HepG2 (cell line): ENCODE results near the gene NSD1. TPM values are rescaled to one million over a fixed set of nuclear protein-coding genes. Genes with fewer than 3 reads are reported as not detected.

Source experiments
- ARHGAP35 ChIP-seq: sonication (generic); formaldehyde crosslinking; IDR thresholded peaks from 2 replicates; pipeline ENCODE4 v1.9.0; 2022; ENCODE audit warnings: mild to moderate bottlenecking, inconsistent platforms, moderate library complexity, missing genetic modification reagents, borderline replicate concordance
- E2F1 ChIP-seq: sonication (generic); formaldehyde crosslinking; IDR thresholded peaks from 2 replicates; pipeline ENCODE4 v1.5.0; 2020; ENCODE audit warnings: missing genetic modification reagents
- HOXA3 ChIP-seq: sonication (generic); formaldehyde crosslinking; IDR thresholded peaks from 2 replicates; pipeline ENCODE4 v1.5.0; 2020; ENCODE audit warnings: missing genetic modification reagents
- KDM1A ChIP-seq: IDR thresholded peaks from 2 replicates; pipeline ENCODE4 v1.6.1; 2016; ENCODE audit warnings: missing compliant biosample characterization
- RAD21 ChIP-seq: fragments of 450-650 bp; formaldehyde crosslinking; IDR thresholded peaks from 2 replicates; pipeline ENCODE4 v1.5.0; 2020; ENCODE audit warnings: mild to moderate bottlenecking
- ZNF557 ChIP-seq: sonication (generic); formaldehyde crosslinking; IDR thresholded peaks from 2 replicates; pipeline ENCODE4 v1.4.0; 2020; ENCODE audit warnings: missing genetic modification reagents
- polyA plus RNA-seq, 8 experiments: library from polyadenylated mRNA; depleted of rRNA in 3 of 8; stranded (reverse) in 7 of 8; unstranded in 1 of 8; fragments of >200 nt; fragmentation: Illumina TruSeq in 4 of 8; extraction: Trizol in 4 of 8; gene quantifications; 2 replicates each; pipeline versions ENCODE4 v1.2.1 to v1.2.3, GENCODE V29; 2011 to 2016; ENCODE audit warnings: low read depth in 4 of 8, missing spikeins in 1 of 8, mixed read lengths in 1 of 8; ENCODE audit not compliant: insufficient read depth in 1 of 8
- total RNA-seq, 5 experiments: library from RNA; depleted of rRNA; stranded (reverse); fragments of >200 nt; fragmentation: Illumina TruSeq; extraction: Trizol; gene quantifications; 2 replicates each; pipeline ENCODE4 v1.2.3, GENCODE V29; 2016; ENCODE audit warnings: low read depth in 1 of 5
- TF ChIP-seq, protein P1 (sequence below): sonication (generic); formaldehyde crosslinking; IDR thresholded peaks from 2 replicates; pipeline ENCODE4 v1.4.0; 2020; ENCODE audit warnings: missing genetic modification reagents
- TF ChIP-seq, protein P2 (sequence below): sonication (generic); formaldehyde crosslinking; IDR thresholded peaks from 2 replicates; pipeline ENCODE4 v1.5.0; 2020; ENCODE audit warnings: mild to moderate bottlenecking, missing genetic modification reagents, borderline replicate concordance
- TF ChIP-seq, protein P3 (sequence below): IDR thresholded peaks from 2 replicates; pipeline ENCODE4 v1.6.1; 2016; ENCODE audit warnings: mild to moderate bottlenecking
- TF ChIP-seq, protein P4 (sequence below): sonication (generic); formaldehyde crosslinking; IDR thresholded peaks from 2 replicates; pipeline ENCODE4 v1.5.1; 2020; ENCODE audit warnings: mild to moderate bottlenecking, missing genetic modification reagents, borderline replicate concordance

The NSD1 gene
- total and polyA plus RNA-seq, 2 of the 13 experiments (the other 11 are each of a cell fraction or from before 2014, with no cell fraction given): 0.01 to 0.09 TPM

- TF ChIP-seq, protein P1, sequence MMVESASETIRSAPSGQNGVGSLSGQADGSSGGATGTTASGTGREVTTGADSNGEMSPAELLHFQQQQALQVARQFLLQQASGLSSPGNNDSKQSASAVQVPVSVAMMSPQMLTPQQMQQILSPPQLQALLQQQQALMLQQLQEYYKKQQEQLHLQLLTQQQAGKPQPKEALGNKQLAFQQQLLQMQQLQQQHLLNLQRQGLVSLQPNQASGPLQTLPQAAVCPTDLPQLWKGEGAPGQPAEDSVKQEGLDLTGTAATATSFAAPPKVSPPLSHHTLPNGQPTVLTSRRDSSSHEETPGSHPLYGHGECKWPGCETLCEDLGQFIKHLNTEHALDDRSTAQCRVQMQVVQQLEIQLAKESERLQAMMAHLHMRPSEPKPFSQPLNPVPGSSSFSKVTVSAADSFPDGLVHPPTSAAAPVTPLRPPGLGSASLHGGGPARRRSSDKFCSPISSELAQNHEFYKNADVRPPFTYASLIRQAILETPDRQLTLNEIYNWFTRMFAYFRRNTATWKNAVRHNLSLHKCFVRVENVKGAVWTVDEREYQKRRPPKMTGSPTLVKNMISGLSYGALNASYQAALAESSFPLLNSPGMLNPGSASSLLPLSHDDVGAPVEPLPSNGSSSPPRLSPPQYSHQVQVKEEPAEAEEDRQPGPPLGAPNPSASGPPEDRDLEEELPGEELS (CRISPR knock-in tag): 0 out of 2 replicates have a peak, but pooled peaks have one; percentile 15
- peak; percentile 96 for TF ChIP-seq HOXA3 (CRISPR knock-in tag)
- 0 out of 2 replicates have a peak, but pooled peaks have one; percentile 17 for TF ChIP-seq RAD21 (CRISPR knock-in tag)
- TF ChIP-seq KDM1A (CRISPR knock-in tag): 0 out of 2 replicates have a peak, but pooled peaks have one; percentile 11
- TF ChIP-seq, protein P2, sequence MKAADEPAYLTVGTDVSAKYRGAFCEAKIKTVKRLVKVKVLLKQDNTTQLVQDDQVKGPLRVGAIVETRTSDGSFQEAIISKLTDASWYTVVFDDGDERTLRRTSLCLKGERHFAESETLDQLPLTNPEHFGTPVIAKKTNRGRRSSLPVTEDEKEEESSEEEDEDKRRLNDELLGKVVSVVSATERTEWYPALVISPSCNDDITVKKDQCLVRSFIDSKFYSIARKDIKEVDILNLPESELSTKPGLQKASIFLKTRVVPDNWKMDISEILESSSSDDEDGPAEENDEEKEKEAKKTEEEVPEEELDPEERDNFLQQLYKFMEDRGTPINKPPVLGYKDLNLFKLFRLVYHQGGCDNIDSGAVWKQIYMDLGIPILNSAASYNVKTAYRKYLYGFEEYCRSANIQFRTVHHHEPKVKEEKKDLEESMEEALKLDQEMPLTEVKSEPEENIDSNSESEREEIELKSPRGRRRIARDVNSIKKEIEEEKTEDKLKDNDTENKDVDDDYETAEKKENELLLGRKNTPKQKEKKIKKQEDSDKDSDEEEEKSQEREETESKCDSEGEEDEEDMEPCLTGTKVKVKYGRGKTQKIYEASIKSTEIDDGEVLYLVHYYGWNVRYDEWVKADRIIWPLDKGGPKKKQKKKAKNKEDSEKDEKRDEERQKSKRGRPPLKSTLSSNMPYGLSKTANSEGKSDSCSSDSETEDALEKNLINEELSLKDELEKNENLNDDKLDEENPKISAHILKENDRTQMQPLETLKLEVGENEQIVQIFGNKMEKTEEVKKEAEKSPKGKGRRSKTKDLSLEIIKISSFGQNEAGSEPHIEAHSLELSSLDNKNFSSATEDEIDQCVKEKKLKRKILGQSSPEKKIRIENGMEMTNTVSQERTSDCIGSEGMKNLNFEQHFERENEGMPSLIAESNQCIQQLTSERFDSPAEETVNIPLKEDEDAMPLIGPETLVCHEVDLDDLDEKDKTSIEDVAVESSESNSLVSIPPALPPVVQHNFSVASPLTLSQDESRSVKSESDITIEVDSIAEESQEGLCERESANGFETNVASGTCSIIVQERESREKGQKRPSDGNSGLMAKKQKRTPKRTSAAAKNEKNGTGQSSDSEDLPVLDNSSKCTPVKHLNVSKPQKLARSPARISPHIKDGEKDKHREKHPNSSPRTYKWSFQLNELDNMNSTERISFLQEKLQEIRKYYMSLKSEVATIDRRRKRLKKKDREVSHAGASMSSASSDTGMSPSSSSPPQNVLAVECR: peak; percentile 93
- TF ChIP-seq, protein P3, sequence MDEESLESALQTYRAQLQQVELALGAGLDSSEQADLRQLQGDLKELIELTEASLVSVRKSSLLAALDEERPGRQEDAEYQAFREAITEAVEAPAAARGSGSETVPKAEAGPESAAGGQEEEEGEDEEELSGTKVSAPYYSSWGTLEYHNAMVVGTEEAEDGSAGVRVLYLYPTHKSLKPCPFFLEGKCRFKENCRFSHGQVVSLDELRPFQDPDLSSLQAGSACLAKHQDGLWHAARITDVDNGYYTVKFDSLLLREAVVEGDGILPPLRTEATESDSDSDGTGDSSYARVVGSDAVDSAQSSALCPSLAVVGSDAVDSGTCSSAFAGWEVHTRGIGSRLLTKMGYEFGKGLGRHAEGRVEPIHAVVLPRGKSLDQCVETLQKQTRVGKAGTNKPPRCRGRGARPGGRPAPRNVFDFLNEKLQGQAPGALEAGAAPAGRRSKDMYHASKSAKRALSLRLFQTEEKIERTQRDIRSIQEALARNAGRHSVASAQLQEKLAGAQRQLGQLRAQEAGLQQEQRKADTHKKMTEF (CRISPR knock-in tag): peak; percentile 86; the same call in 1 of the 2 replicates
- TF ChIP-seq ZNF557 (CRISPR knock-in tag): peak; percentile 44; the same call in 1 of the 2 replicates
- TF ChIP-seq, protein P4, sequence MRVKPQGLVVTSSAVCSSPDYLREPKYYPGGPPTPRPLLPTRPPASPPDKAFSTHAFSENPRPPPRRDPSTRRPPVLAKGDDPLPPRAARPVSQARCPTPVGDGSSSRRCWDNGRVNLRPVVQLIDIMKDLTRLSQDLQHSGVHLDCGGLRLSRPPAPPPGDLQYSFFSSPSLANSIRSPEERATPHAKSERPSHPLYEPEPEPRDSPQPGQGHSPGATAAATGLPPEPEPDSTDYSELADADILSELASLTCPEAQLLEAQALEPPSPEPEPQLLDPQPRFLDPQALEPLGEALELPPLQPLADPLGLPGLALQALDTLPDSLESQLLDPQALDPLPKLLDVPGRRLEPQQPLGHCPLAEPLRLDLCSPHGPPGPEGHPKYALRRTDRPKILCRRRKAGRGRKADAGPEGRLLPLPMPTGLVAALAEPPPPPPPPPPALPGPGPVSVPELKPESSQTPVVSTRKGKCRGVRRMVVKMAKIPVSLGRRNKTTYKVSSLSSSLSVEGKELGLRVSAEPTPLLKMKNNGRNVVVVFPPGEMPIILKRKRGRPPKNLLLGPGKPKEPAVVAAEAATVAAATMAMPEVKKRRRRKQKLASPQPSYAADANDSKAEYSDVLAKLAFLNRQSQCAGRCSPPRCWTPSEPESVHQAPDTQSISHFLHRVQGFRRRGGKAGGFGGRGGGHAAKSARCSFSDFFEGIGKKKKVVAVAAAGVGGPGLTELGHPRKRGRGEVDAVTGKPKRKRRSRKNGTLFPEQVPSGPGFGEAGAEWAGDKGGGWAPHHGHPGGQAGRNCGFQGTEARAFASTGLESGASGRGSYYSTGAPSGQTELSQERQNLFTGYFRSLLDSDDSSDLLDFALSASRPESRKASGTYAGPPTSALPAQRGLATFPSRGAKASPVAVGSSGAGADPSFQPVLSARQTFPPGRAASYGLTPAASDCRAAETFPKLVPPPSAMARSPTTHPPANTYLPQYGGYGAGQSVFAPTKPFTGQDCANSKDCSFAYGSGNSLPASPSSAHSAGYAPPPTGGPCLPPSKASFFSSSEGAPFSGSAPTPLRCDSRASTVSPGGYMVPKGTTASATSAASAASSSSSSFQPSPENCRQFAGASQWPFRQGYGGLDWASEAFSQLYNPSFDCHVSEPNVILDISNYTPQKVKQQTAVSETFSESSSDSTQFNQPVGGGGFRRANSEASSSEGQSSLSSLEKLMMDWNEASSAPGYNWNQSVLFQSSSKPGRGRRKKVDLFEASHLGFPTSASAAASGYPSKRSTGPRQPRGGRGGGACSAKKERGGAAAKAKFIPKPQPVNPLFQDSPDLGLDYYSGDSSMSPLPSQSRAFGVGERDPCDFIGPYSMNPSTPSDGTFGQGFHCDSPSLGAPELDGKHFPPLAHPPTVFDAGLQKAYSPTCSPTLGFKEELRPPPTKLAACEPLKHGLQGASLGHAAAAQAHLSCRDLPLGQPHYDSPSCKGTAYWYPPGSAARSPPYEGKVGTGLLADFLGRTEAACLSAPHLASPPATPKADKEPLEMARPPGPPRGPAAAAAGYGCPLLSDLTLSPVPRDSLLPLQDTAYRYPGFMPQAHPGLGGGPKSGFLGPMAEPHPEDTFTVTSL (CRISPR knock-in tag): no peak; the same call in 1 of the 2 replicates
- TF ChIP-seq E2F1 (CRISPR knock-in tag): 0 out of 2 replicates have a peak, but pooled peaks have one; percentile 53
- TF ChIP-seq ARHGAP35 (CRISPR knock-in tag): peak; percentile 84; the same call in 1 of the 2 replicates
Measured at GRCh38 chr5:177303121-177303924, 169.8 kb downstream of the NSD1 start, which contains the start of the genes PRELID1 and RAB24 (continued).
